Loucy (cell line): ENCODE measurements around the gene ARHGAP25.
A peak's percentile ranks its signal among the peaks of the same experiment; 100 is the strongest.

Experiments
- CTCF ChIP-seq: fragments of 200-600 bp; sonication (generic); conservative IDR thresholded peaks from 2 replicates; pipeline ENCODE4 v1.5.1; 2014; ENCODE audit warnings: mild to moderate bottlenecking, antibody characterized with exemption, low read length
- EZH2phosphoT487 ChIP-seq: fragments of 200-600 bp; IDR thresholded peaks from 2 replicates; pipeline ENCODE4 v1.6.1; 2018; ENCODE audit warnings: antibody characterized with exemption, mild to moderate bottlenecking, moderate library complexity, borderline replicate concordance

GRCh38 chr2:68744366-68744912 lies 9.8 kb downstream of the ARHGAP25 start:
- TF ChIP-seq CTCF: 0 out of 2 replicates have a peak, but pooled peaks have one; percentile 12
- TF ChIP-seq EZH2phosphoT487: no peak
